Measurements from ENCODE around the gene CORIN.
"Not testable (repeated sequence)": the region's sequence is repeated elsewhere in the genome, so short reads cannot be mapped to it uniquely, and the experiment has no call there.

CORIN gene

GRCh38 chr4:47624031-47624441, 213.8 kb downstream of the CORIN start:
- no peak for DNase-seq

GRCh38 chr4:47621181-47621580, 216.7 kb downstream of the CORIN start:
- DNase-seq = no peak

GRCh38 chr4:47619691-47620090, 218.2 kb downstream of the CORIN start:
- no peak for DNase-seq

- DNase-seq = no peak
These were observed 220.3 kb downstream of the CORIN start for GRCh38 chr4:47617607-47618006.

GRCh38 chr4:47615385-47615784, 222.5 kb downstream of the CORIN start:
- DNase-seq = no peak

- DNase-seq = no peak
These were observed 225.5 kb downstream of the CORIN start for GRCh38 chr4:47612116-47613023.

GRCh38 chr4:47606482-47606881, 231.4 kb downstream of the CORIN start:
- no peak for DNase-seq

- DNase-seq = no peak
These were observed 239.0 kb downstream of the CORIN start for GRCh38 chr4:47598896-47599295.

GRCh38 chr4:47598320-47598719, 239.5 kb downstream of the CORIN start:
- DNase-seq = no peak

GRCh38 chr4:47597696-47598095, 240.2 kb downstream of the CORIN start:
- no peak for DNase-seq

GRCh38 chr4:47590325-47590724, 247.5 kb downstream of the CORIN start:
- DNase-seq = no peak

GRCh38 chr4:47579235-47579634, 258.6 kb downstream of the CORIN start:
- no peak for DNase-seq

- DNase-seq = no peak
These were observed 259.9 kb downstream of the CORIN start for GRCh38 chr4:47577779-47578553.

- DNase-seq = no peak
These were observed 264.9 kb downstream of the CORIN start for GRCh38 chr4:47572981-47573380.

GRCh38 chr4:47570816-47571215, 267.1 kb downstream of the CORIN start:
- DNase-seq = no peak

- no peak for DNase-seq
These were observed 270.4 kb downstream of the CORIN start for GRCh38 chr4:47567511-47567910.

GRCh38 chr4:47566969-47567368, 270.9 kb downstream of the CORIN start:
- DNase-seq = no peak

GRCh38 chr4:47566566-47566965, 271.3 kb downstream of the CORIN start:
- no peak for DNase-seq

GRCh38 chr4:47562297-47562696, 275.6 kb downstream of the CORIN start:
- no peak for DNase-seq

- no peak for DNase-seq
These were observed 276.5 kb downstream of the CORIN start for GRCh38 chr4:47561331-47561730.

GRCh38 chr4:47560682-47561081, 277.2 kb downstream of the CORIN start:
- no peak for DNase-seq

GRCh38 chr4:47557255-47557654, 280.6 kb downstream of the CORIN start:
- no peak for DNase-seq

GRCh38 chr4:47555920-47556319, 281.9 kb downstream of the CORIN start:
- not testable (repeated sequence) for DNase-seq

Data from DMS 273 treated with DMSO at 0.1 percent for 48 hours (cell line).